ENCODE results near the gene ACTL7A. TPM values are rescaled to one million over a fixed set of nuclear protein-coding genes. Genes with fewer than 3 reads are reported as not detected.

Gene ACTL7A
- total RNA-seq, 2 donors from 2014 or later, result not detected

GRCh38 chr9:108863891-108864290 lies 1.8 kb downstream of the ACTL7A start:
- no peak overlapping the region for H3K4me3 ChIP-seq
- 84 to 89% methylated on average over 3 of the region's 3 CpGs for WGBS, 2 donors
- TF ChIP-seq CTCF (IDR thresholded peaks at IDR 0.05) (no peak), POLR2A (IDR thresholded peaks at IDR 0.05) (no peak)
- H3K27ac ChIP-seq, result no peak overlapping the region
- intact Hi-C loops (cut with DNase I), result no loop called here
- no peaks in the 10 kb centered on the region for H3K4me1 ChIP-seq
- no peaks in the 10 kb centered on the region for H3K9me3 ChIP-seq
- ATAC-seq (no peak), DNase-seq (no peak)
- no peaks in the 10 kb centered on the region for H3K27me3 ChIP-seq
- no peaks in the 10 kb centered on the region for H3K36me3 ChIP-seq (replicated peaks in 1 of 2; ENCODE audit: insufficient read depth in 1 of 2, low read depth in 2 of 2)

- no peaks in the 10 kb centered on the region for H3K9me3 ChIP-seq
- no peaks in the 10 kb centered on the region for H3K36me3 ChIP-seq (replicated peaks in 1 of 2; ENCODE audit: insufficient read depth in 1 of 2, low read depth in 2 of 2)
- intact Hi-C loops (cut with DNase I), result no loop called here
- 83 to 84% methylated on average over 3 of the region's 3 CpGs for WGBS, 2 donors
- no peak overlapping the region for H3K27ac ChIP-seq
- H3K4me1 ChIP-seq, result no peaks in the 10 kb centered on the region
- ATAC-seq, result no peak
- TF ChIP-seq POLR2A (IDR thresholded peaks at IDR 0.05) (no peak), CTCF (IDR thresholded peaks at IDR 0.05) (no peak)
- H3K27me3 ChIP-seq, result no peaks in the 10 kb centered on the region
- DNase-seq, result no peak
- no peak overlapping the region for H3K4me3 ChIP-seq
Measured at GRCh38 chr9:108864446-108864845, 2.4 kb downstream of the ACTL7A start.

- ATAC-seq (no peak), DNase-seq (no peak)
- Histone ChIP-seq H3K9me3 (no peaks in the 10 kb centered on the region), H3K36me3 (replicated peaks in 1 of 2; ENCODE audit: insufficient read depth in 1 of 2, low read depth in 2 of 2) (no peaks in the 10 kb centered on the region), H3K4me3 (no peak overlapping the region), H3K27ac (no peak overlapping the region), H3K27me3 (no peaks in the 10 kb centered on the region), H3K4me1 (no peaks in the 10 kb centered on the region)
- 94 to 100% methylated on average over 3 to 4 of the region's 4 CpGs for WGBS, 2 donors
- TF ChIP-seq POLR2A (IDR thresholded peaks at IDR 0.05) (no peak), CTCF (IDR thresholded peaks at IDR 0.05) (no peak)
- intact Hi-C loops (cut with DNase I), result no loop called here
Measured at GRCh38 chr9:108865037-108865436, 3.0 kb downstream of the ACTL7A start.

GRCh38 chr9:108866001-108866420 lies 3.9 kb downstream of the ACTL7A start:
- no peaks in the 10 kb centered on the region for H3K27me3 ChIP-seq
- ATAC-seq (no peak), DNase-seq (no peak)
- no peaks in the 10 kb centered on the region for H3K36me3 ChIP-seq (replicated peaks in 1 of 2; ENCODE audit: insufficient read depth in 1 of 2, low read depth in 2 of 2)
- H3K27ac ChIP-seq, result no peak overlapping the region
- intact Hi-C loops (cut with DNase I), result no loop called here
- no peaks in the 10 kb centered on the region for H3K4me1 ChIP-seq
- TF ChIP-seq POLR2A (IDR thresholded peaks at IDR 0.05) (no peak), CTCF (IDR thresholded peaks at IDR 0.05) (no peak)
- no peaks in the 10 kb centered on the region for H3K9me3 ChIP-seq
- no peak overlapping the region for H3K4me3 ChIP-seq
- 59 to 74% methylated on average over 2 of the region's 2 CpGs for WGBS, 2 donors

- Histone ChIP-seq H3K4me1 (no peaks in the 10 kb centered on the region), H3K4me3 (no peak overlapping the region), H3K9me3 (no peaks in the 10 kb centered on the region), H3K36me3 (replicated peaks in 1 of 2; ENCODE audit: insufficient read depth in 1 of 2, low read depth in 2 of 2) (peaks cover 0 to 2% of the 10 kb centered on the region in 2 donors), H3K27me3 (no peaks in the 10 kb centered on the region), H3K27ac (no peak overlapping the region)
- DNase-seq (no peak), ATAC-seq (no peak)
- intact Hi-C loops (cut with DNase I), result no loop called here
- TF ChIP-seq POLR2A (IDR thresholded peaks at IDR 0.05) (no peak), CTCF (IDR thresholded peaks at IDR 0.05) (no peak)
Measured at GRCh38 chr9:108867116-108867515, 5.0 kb downstream of the ACTL7A start.
